ENCODE data around the gene ENOSF1.

The ENOSF1 gene

GRCh38 chr18:629269-630150 lies 82.9 kb downstream of the ENOSF1 start:
- no peak for DNase-seq

- DNase-seq = no peak
Observed at GRCh38 chr18:627231-627630, 85.2 kb downstream of the ENOSF1 start.

GRCh38 chr18:623761-624620 lies 88.4 kb downstream of the ENOSF1 start:
- DNase-seq = peak; percentile 68 to 86 (median 77)

GRCh38 chr18:622289-622688 lies 90.1 kb downstream of the ENOSF1 start:
- DNase-seq = no peak

- no peak for DNase-seq
Observed at GRCh38 chr18:621291-622043, 91.0 kb downstream of the ENOSF1 start.

Data from suppressor macrophage (primary cell).